Natural killer cell (primary cell): ENCODE data around the gene IL19. TPM values are rescaled to one million over a fixed set of nuclear protein-coding genes. Genes with fewer than 3 reads are reported as not detected.

Source experiments
- ATAC-seq, 3 donors: fragments of 150-1000 bp in 2 of 3; fragments of 200-7000 bp in 1 of 3; cut with Tn5 transposase; 1 replicate in 1 of 3; 2 replicates in 2 of 3; pipeline ENCODE4 v1.10.0; 2021; ENCODE audit warnings: mild to moderate bottlenecking in 2 of 3, moderate library complexity in 2 of 3
- DNase-seq, 2 donors: peaks; one replicate each; pipeline versions ENCODE4 v3.0.0 to v3.0.0-alpha.2; 2013 to 2021; ENCODE audit warnings: mixed read lengths in 1 of 2
- H3K27ac ChIP-seq: one replicate; pipeline ENCODE4 v1.5.1; 2013; ENCODE audit warnings: mild to moderate bottlenecking, low read length
- H3K27me3 ChIP-seq: one replicate; pipeline ENCODE4 v1.6.1; 2013; ENCODE audit warnings: low read length; ENCODE audit not compliant: control insufficient read depth, insufficient read depth
- H3K36me3 ChIP-seq: one replicate; pipeline ENCODE4 v1.6.1; 2013; ENCODE audit warnings: low read length; ENCODE audit not compliant: control insufficient read depth, insufficient read depth
- H3K4me1 ChIP-seq: one replicate; pipeline ENCODE4 v1.6.1; 2013; ENCODE audit warnings: low read length; ENCODE audit not compliant: control insufficient read depth, insufficient read depth
- H3K4me3 ChIP-seq: one replicate; pipeline ENCODE4 v1.5.1; 2013; ENCODE audit warnings: low read length
- H3K9me3 ChIP-seq: one replicate; pipeline ENCODE4 v1.6.1; 2013; ENCODE audit warnings: low read length; ENCODE audit not compliant: control insufficient read depth, insufficient read depth
- H3K27ac Mint-ChIP-seq, 2 donors: one replicate each; pipeline ENCODE4 v1.8.0; 2022; ENCODE audit warnings: mild to moderate bottlenecking in 2 of 2, mixed read lengths in 2 of 2, moderate library complexity in 1 of 2
- H3K27me3 Mint-ChIP-seq, 2 donors: one replicate each; pipeline ENCODE4 v1.8.0; 2022; ENCODE audit warnings: low read depth in 2 of 2, mixed read lengths in 2 of 2
- H3K36me3 Mint-ChIP-seq: one replicate; pipeline ENCODE4 v1.8.0; 2022; ENCODE audit warnings: mixed read lengths
- H3K4me1 Mint-ChIP-seq, 2 donors: one replicate each; pipeline ENCODE4 v1.8.0; 2022; ENCODE audit warnings: mixed read lengths in 2 of 2
- H3K4me3 Mint-ChIP-seq: one replicate; pipeline ENCODE4 v1.8.0; 2022; ENCODE audit warnings: mild to moderate bottlenecking, moderate library complexity, mixed read lengths
- H3K9me3 Mint-ChIP-seq, 2 donors: one replicate each; pipeline ENCODE4 v1.8.0; 2022; ENCODE audit warnings: mixed read lengths in 2 of 2
- CTCF ChIP-seq: fragments of 200-600 bp; IDR thresholded peaks from one replicate; pipeline ENCODE4 v1.8.0; 2022; ENCODE audit warnings: antibody characterized with exemption
- WGBS: methylation state at CpG from one replicate; pipeline ENCODE4 v1.1.7; 2013; ENCODE audit warnings: missing lambda C conversion rate; ENCODE audit not compliant: insufficient coverage; 5-methylcytosine and 5-hydroxymethylcytosine counted together
- intact Hi-C: fragments of 100-400 bp; cut with micrococcal nuclease; formaldehyde crosslinking; loops from one replicate; pipeline ENCODE4 v1.14.2; 2022
- total RNA-seq, 4 donors: library from RNA; stranded (reverse); fragments of 120-200 nt in 1 of 4; gene quantifications; one replicate each; pipeline versions ENCODE4 v1.2.3 to v1.2.4, GENCODE V29; 2013 to 2022

The IL19 gene
- total RNA-seq, 3 donors from 2014 or later (not counting 1 experiment from before 2014, with no cell fraction given), result not detected

GRCh38 chr1:206727981-206728696, 42.4 kb upstream of the IL19 start:
- no peaks in the 10 kb centered on the region for H3K9me3 ChIP-seq
- H3K27me3 Mint-ChIP-seq, result no peaks in the 10 kb centered on the region
- TF ChIP-seq CTCF, result no peak
- no peaks in the 10 kb centered on the region for H3K9me3 Mint-ChIP-seq
- H3K36me3 ChIP-seq, result peaks cover 41% of the 10 kb centered on the region
- ATAC-seq (no peak), DNase-seq (no peak)
- H3K36me3 Mint-ChIP-seq, result peaks cover 14% of the 10 kb centered on the region
- intact Hi-C loops, result loop anchor here (2.0 to 5.0 kb wide), 3 partner anchors 39 to 255 kb away; no protein-coding TSS in a partner anchor
- H3K27me3 ChIP-seq, result no peaks in the 10 kb centered on the region
- WGBS, result 71% methylated on average over 8 of the region's 8 CpGs
- H3K27ac ChIP-seq, result no peak overlapping the region
- peaks cover 57 to 71% of the 10 kb centered on the region in 2 donors for H3K4me1 Mint-ChIP-seq
- H3K4me1 ChIP-seq, result peaks cover 54% of the 10 kb centered on the region
- H3K4me3 ChIP-seq, result no peak overlapping the region
- H3K27ac Mint-ChIP-seq, result peak overlapping the region in 1 of 2 donors; percentile 70
- peak overlapping the region; percentile 9 for H3K4me3 Mint-ChIP-seq

GRCh38 chr1:206728697-206728987, 41.9 kb upstream of the IL19 start:
- peak overlapping the region in 1 of 2 donors; percentile 70 for H3K27ac Mint-ChIP-seq
- Histone ChIP-seq H3K36me3 (peaks cover 43% of the 10 kb centered on the region), H3K27me3 (no peaks in the 10 kb centered on the region), H3K4me3 (no peak overlapping the region), H3K4me1 (peaks cover 49% of the 10 kb centered on the region), H3K9me3 (no peaks in the 10 kb centered on the region), H3K27ac (no peak overlapping the region)
- TF ChIP-seq CTCF, result no peak
- H3K9me3 Mint-ChIP-seq, result no peaks in the 10 kb centered on the region
- WGBS, result 75% methylated on average over 9 of the region's 9 CpGs
- intact Hi-C loops, result loop anchor here (5.0 kb wide), 2 partner anchors 39 to 41 kb away; no protein-coding TSS in a partner anchor
- peaks cover 14% of the 10 kb centered on the region for H3K36me3 Mint-ChIP-seq
- H3K4me1 Mint-ChIP-seq, result peaks cover 52 to 66% of the 10 kb centered on the region in 2 donors
- ATAC-seq (no peak), DNase-seq (no peak)
- H3K4me3 Mint-ChIP-seq, result peak overlapping the region; percentile 9
- H3K27me3 Mint-ChIP-seq, result no peaks in the 10 kb centered on the region

- H3K27me3 ChIP-seq, result no peaks in the 10 kb centered on the region
- no peak for TF ChIP-seq CTCF
- Mint-ChIP-seq H3K4me1 (peaks cover 50 to 63% of the 10 kb centered on the region in 2 donors), H3K36me3 (peaks cover 14% of the 10 kb centered on the region), H3K4me3 (peak overlapping the region; percentile 22), H3K9me3 (no peaks in the 10 kb centered on the region), H3K27me3 (no peaks in the 10 kb centered on the region), H3K27ac (peak overlapping the region; percentile 46 to 70)
- H3K4me1 ChIP-seq, result peaks cover 49% of the 10 kb centered on the region
- no peak overlapping the region for H3K4me3 ChIP-seq
- H3K27ac ChIP-seq, result no peak overlapping the region
- no peaks in the 10 kb centered on the region for H3K9me3 ChIP-seq
- 96% methylated on average over 6 of the region's 6 CpGs for WGBS
- ATAC-seq, result no peak
- intact Hi-C loops, result loop anchor here (5.0 kb wide), 2 partner anchors 38 to 42 kb away; no protein-coding TSS in a partner anchor
- no peak for DNase-seq
- H3K36me3 ChIP-seq, result peaks cover 43% of the 10 kb centered on the region
These were observed 41.5 kb upstream of the IL19 start for GRCh38 chr1:206729050-206729449.
